Neural cell (in vitro differentiated cells): ENCODE data around the gene IL15RA. TPM values are rescaled to one million over a fixed set of nuclear protein-coding genes. Genes with fewer than 3 reads are reported as not detected.

Experiments used
- H2AFZ ChIP-seq: fragments of 200-600, 300-800 bp; sonication (generic), shearing (Covaris generic); 2 replicates; pipeline ENCODE4 v1.6.0; 2014; ENCODE audit warnings: low read depth, mild to moderate bottlenecking, antibody characterized with exemption, low read length, moderate library complexity
- H3F3A ChIP-seq: fragments of 200-600 bp; shearing (Covaris generic); 2 replicates; pipeline ENCODE4 v1.6.1; 2016; ENCODE audit warnings: mild to moderate bottlenecking, moderate library complexity, mixed read lengths, antibody characterized with exemption, low read length; ENCODE audit not compliant: insufficient read depth, poor library complexity, severe bottlenecking
- H3K27ac ChIP-seq: fragments of 200-600, 300-800 bp; sonication (generic), shearing (Covaris generic); 2 replicates; pipeline ENCODE4 v1.5.1; 2014; ENCODE audit warnings: mild to moderate bottlenecking, low read length, moderate library complexity
- H3K27me3 ChIP-seq: fragments of 300-800, 200-600 bp; sonication (generic), shearing (Covaris generic); 2 replicates; pipeline ENCODE4 v1.6.0; 2014; ENCODE audit warnings: mild to moderate bottlenecking, low read depth, low read length, moderate library complexity; ENCODE audit not compliant: insufficient read depth
- H3K36me3 ChIP-seq: fragments of 300-800, 200-600 bp; sonication (generic), shearing (Covaris generic); 2 replicates; pipeline ENCODE4 v1.5.1; 2014; ENCODE audit warnings: mild to moderate bottlenecking, antibody characterized with exemption, low read length, moderate library complexity; ENCODE audit not compliant: insufficient read depth
- H3K4me2 ChIP-seq: fragments of 300-800, 200-600 bp; sonication (generic), shearing (Covaris generic); 2 replicates; pipeline ENCODE4 v1.6.0; 2014; ENCODE audit warnings: mild to moderate bottlenecking, low read length
- H3K4me3 ChIP-seq: fragments of 300-800, 200-600 bp; sonication (generic), shearing (Covaris generic); 2 replicates; pipeline ENCODE4 v1.5.1; 2014; ENCODE audit warnings: mild to moderate bottlenecking, low read length, moderate library complexity
- H3K79me2 ChIP-seq: fragments of 200-600 bp; shearing (Covaris generic); replicated peaks from 2 replicates; pipeline ENCODE4 v1.6.0; 2014; ENCODE audit warnings: mild to moderate bottlenecking, low read length, moderate library complexity; ENCODE audit not compliant: insufficient read depth
- H3K9ac ChIP-seq: fragments of 300-800, 200-600 bp; sonication (generic), shearing (Covaris generic); 2 replicates; pipeline ENCODE4 v1.6.1; 2016; ENCODE audit warnings: mild to moderate bottlenecking, low read length, mixed read lengths
- H3K9me2 ChIP-seq: fragments of 200-600 bp; shearing (Covaris generic); 2 replicates; pipeline ENCODE4 v1.6.1; 2016; ENCODE audit warnings: mild to moderate bottlenecking, low read length, mixed read lengths; ENCODE audit not compliant: insufficient read depth
- H3K9me3 ChIP-seq: fragments of 200-600, 300-800 bp; sonication (generic), shearing (Covaris generic); 2 replicates; pipeline ENCODE4 v1.6.1; 2016; ENCODE audit warnings: mild to moderate bottlenecking, mixed run types, low read length, moderate library complexity, mixed read lengths
- H4K20me1 ChIP-seq: fragments of 200-600 bp; shearing (Covaris generic); 2 replicates; pipeline ENCODE4 v1.6.1; 2016; ENCODE audit warnings: mild to moderate bottlenecking, mixed run types; ENCODE audit not compliant: insufficient read depth
- EP300 ChIP-seq: fragments of 450-650 bp; conservative IDR thresholded peaks from 2 replicates; pipeline ENCODE4 v1.6.1; 2014; ENCODE audit warnings: antibody characterized with exemption, mild to moderate bottlenecking, moderate library complexity; ENCODE audit not compliant: poor library complexity, severe bottlenecking
- EZH2 ChIP-seq: fragments of 200-600, 300-800 bp; shearing (Covaris generic), sonication (generic); IDR thresholded peaks from 2 replicates; pipeline ENCODE4 v1.6.1; 2014; ENCODE audit warnings: antibody characterized with exemption, low read length, borderline replicate concordance, mild to moderate bottlenecking; ENCODE audit not compliant: insufficient read depth, poor library complexity, severe bottlenecking
- MXI1 ChIP-seq: fragments of 450-650 bp; conservative IDR thresholded peaks from 2 replicates; pipeline ENCODE4 v1.6.1; 2014; ENCODE audit warnings: antibody characterized with exemption, mild to moderate bottlenecking; ENCODE audit not compliant: poor library complexity, severe bottlenecking
- POLR2AphosphoS5 ChIP-seq: IDR thresholded peaks from 2 replicates; pipeline ENCODE4 v1.6.1; 2012
- RAD21 ChIP-seq: fragments of 450-650 bp; conservative IDR thresholded peaks from 2 replicates; pipeline ENCODE4 v1.6.1; 2014; ENCODE audit warnings: antibody characterized with exemption, mild to moderate bottlenecking, moderate library complexity
- REST ChIP-seq: IDR thresholded peaks from 2 replicates; pipeline ENCODE4 v1.6.1; 2012; ENCODE audit warnings: borderline replicate concordance
- SMC3 ChIP-seq: fragments of 450-650 bp; conservative IDR thresholded peaks from 2 replicates; pipeline ENCODE4 v1.6.1; 2014; ENCODE audit warnings: antibody characterized with exemption, mild to moderate bottlenecking, moderate library complexity; ENCODE audit not compliant: poor library complexity
- TAF1 ChIP-seq: IDR thresholded peaks from 2 replicates; pipeline ENCODE4 v1.6.1; 2012; ENCODE audit warnings: low read depth
- polyA plus RNA-seq: library from polyadenylated mRNA; depleted of rRNA; stranded (reverse); fragments of >200 nt; gene quantifications from 2 replicates; pipeline ENCODE4 v1.2.3, GENCODE V29; 2014
- TF ChIP-seq, protein P1 (sequence below): fragments of 450-650 bp; IDR thresholded peaks from 2 replicates; pipeline ENCODE4 v1.5.1; 2014; ENCODE audit warnings: antibody characterized with exemption, mild to moderate bottlenecking, moderate library complexity; ENCODE audit not compliant: poor library complexity, severe bottlenecking

IL15RA gene
- polyA plus RNA-seq, 1 donor from 2014 or later: not detected

DNA sequence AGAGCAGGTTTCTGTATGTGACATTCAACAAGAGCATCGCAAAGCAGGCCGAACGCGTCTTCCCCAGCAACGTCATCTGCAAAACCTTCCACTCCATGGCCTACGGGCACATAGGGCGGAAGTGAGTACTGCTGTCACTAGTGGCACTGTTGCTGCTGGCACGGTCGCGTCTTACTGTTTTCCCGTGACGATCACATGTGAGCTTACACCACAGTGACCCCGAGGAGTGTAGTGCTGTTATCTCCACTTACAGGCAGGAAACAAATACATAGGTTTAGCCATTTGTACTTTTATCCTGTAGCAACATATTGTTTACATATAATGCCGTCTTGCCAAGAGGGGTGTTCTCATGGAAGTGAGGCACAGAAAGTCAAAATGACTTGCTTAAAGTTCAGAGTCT is 61.9 kb downstream of the IL15RA start:
- no peak overlapping the region for H3K9ac ChIP-seq
- H3F3A ChIP-seq: no peaks in the 10 kb centered on the region
- no peaks in the 10 kb centered on the region for H4K20me1 ChIP-seq
- no peak for TF ChIP-seq MXI1
- TF ChIP-seq, protein P1, sequence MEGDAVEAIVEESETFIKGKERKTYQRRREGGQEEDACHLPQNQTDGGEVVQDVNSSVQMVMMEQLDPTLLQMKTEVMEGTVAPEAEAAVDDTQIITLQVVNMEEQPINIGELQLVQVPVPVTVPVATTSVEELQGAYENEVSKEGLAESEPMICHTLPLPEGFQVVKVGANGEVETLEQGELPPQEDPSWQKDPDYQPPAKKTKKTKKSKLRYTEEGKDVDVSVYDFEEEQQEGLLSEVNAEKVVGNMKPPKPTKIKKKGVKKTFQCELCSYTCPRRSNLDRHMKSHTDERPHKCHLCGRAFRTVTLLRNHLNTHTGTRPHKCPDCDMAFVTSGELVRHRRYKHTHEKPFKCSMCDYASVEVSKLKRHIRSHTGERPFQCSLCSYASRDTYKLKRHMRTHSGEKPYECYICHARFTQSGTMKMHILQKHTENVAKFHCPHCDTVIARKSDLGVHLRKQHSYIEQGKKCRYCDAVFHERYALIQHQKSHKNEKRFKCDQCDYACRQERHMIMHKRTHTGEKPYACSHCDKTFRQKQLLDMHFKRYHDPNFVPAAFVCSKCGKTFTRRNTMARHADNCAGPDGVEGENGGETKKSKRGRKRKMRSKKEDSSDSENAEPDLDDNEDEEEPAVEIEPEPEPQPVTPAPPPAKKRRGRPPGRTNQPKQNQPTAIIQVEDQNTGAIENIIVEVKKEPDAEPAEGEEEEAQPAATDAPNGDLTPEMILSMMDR: no peak
- no peak for TF ChIP-seq TAF1
- TF ChIP-seq EZH2: no peak
- no peak for TF ChIP-seq RAD21
- TF ChIP-seq EP300: no peak
- no peak for TF ChIP-seq REST
- TF ChIP-seq POLR2AphosphoS5: no peak
- no peak for TF ChIP-seq SMC3
- no peak overlapping the region for H3K4me2 ChIP-seq
- no peak overlapping the region for H2AFZ ChIP-seq
- H3K27ac ChIP-seq: no peak overlapping the region
- no peaks in the 10 kb centered on the region for H3K27me3 ChIP-seq
- H3K36me3 ChIP-seq: peaks cover 22% of the 10 kb centered on the region
- H3K9me3 ChIP-seq: no peaks in the 10 kb centered on the region
- no peaks in the 10 kb centered on the region for H3K9me2 ChIP-seq
- H3K79me2 ChIP-seq: no peaks in the 10 kb centered on the region
- H3K4me3 ChIP-seq: no peak overlapping the region

- H3K9ac ChIP-seq: no peak overlapping the region
- no peaks in the 10 kb centered on the region for H3K27me3 ChIP-seq
- no peak overlapping the region for H3K27ac ChIP-seq
- no peak overlapping the region for H2AFZ ChIP-seq
- no peaks in the 10 kb centered on the region for H3K9me3 ChIP-seq
- H4K20me1 ChIP-seq: no peaks in the 10 kb centered on the region
- H3K9me2 ChIP-seq: no peaks in the 10 kb centered on the region
- no peaks in the 10 kb centered on the region for H3K79me2 ChIP-seq
- TF ChIP-seq REST (no peak), RAD21 (no peak), TAF1 (no peak), POLR2AphosphoS5 (no peak), EP300 (no peak), EZH2 (no peak), MXI1 (no peak), SMC3 (no peak)
- TF ChIP-seq, protein P1: no peak
- peaks cover 22% of the 10 kb centered on the region for H3K36me3 ChIP-seq
- H3K4me3 ChIP-seq: no peak overlapping the region
- H3K4me2 ChIP-seq: no peak overlapping the region
- H3F3A ChIP-seq: no peaks in the 10 kb centered on the region
Observed at GRCh38 chr10:5913736-5914135, 63.6 kb downstream of the IL15RA start.
